Skin of body (tissue), 2 donors: ENCODE data around the gene KLC3. TPM values are rescaled to one million over a fixed set of nuclear protein-coding genes. Genes with fewer than 3 reads are reported as not detected.
A peak's percentile ranks its signal among the peaks of the same experiment; 100 is the strongest.

Experiments used
- DNase-seq: peaks from one replicate; lab custom pipeline; 2025; lab: John Stamatoyannopoulos, UW
- total RNA-seq: library from RNA; depleted of rRNA; stranded (reverse); fragments of >200 nt; gene quantifications from one replicate; pipeline ENCODE4 v1.2.3, GENCODE V29; 2014

KLC3 gene
- total RNA-seq, 1 donor from 2014 or later: 26.0 TPM

DNA sequence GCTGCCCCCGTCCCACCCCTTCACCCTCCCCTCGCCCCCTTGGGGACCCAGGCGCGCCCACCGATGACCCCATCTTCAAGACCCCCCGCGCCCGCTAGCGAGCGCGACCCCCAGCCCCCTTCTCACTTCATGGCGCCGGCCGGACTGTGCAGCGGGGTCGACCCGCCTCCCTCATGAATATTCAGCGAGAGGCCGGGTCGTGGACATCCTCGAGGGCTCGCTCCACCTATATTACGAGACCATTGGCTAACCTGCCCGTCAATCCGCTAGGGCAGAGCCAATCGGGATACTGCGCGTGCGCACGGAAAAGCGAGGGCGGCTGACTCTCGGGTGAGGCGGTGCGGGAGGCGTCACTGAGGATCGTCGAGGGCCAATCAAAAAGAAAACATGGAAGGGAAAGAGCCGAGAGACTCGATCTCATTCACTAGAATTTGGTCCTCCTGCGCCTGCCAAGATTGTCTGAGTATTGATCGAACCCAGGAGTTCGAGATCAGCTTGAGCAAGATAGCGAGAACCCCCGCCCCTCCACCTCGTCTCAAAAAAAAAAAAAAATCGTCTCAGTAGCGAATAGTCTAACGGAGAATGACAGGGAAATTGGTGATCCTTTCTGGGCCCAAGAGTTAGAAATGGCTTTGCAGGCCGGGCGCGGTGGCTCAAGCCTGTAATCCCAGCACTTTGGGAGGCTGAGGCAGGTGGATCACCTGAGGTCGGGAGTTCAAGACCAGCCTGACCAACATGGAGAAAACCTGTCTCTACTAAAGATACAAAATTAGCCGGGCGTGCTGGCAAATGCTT lies 30.1 kb downstream of the KLC3 start, which contains the start of gene ERCC2:
TSS of gene ERCC2 (minus strand) at position 164 of the 795 bp plus-strand sequence. CDS start at position 131, 33 bp downstream.
- DNase-seq: peak; percentile 94

DNA sequence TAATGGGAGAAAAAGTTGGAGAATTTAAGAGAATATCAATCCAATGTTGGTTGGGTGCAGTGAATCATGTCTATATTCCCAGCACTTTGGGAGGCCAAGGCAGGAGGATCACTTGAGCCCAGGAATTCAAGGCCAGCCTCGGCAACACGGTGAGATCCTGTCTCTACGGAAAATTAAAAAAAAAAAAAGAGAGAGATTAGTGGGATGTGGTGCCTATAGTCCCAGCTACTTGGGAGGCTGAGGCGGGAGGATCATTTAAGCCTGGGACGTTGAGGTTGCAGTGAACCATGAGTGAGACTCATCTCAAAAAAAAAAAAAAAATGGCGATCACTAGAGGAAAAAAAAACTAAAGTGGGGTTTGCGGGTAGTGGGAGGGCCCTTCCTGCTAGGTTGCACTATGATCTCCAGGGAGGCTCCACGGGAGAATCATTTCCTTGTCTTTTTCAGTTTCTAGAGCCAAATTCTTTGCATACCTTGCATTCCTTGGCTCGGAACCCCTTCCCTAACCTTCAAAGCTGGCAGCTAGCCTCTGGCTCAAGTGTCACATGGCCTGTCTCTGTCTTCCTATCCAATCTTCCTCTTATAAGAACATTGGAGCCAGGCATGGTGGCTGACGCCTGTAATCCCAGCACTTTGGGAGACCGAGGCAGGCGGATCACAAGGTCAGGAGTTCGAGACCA lies 35.6 kb downstream of the KLC3 start:
- no peak for DNase-seq

DNA sequence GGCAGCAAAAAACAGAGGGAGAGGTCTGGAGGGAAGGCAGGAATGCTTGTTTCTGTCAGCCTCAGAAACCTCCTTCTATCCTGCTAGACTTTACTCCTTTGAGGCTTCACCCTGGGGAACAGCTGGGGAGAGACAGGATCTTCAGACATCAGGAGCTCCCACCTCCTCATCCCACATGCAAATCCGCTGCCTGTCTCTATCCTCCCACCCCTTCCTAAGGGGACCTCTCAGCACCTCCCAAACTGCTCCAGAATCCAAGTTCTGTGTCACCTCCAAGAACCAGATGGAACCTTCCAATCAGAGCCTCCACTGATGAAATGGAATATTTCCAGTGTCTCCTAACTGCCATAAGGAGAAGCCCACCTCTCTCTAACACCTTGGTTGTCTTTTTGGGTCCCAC lies 39.6 kb downstream of the KLC3 start:
- DNase-seq: no peak

DNA sequence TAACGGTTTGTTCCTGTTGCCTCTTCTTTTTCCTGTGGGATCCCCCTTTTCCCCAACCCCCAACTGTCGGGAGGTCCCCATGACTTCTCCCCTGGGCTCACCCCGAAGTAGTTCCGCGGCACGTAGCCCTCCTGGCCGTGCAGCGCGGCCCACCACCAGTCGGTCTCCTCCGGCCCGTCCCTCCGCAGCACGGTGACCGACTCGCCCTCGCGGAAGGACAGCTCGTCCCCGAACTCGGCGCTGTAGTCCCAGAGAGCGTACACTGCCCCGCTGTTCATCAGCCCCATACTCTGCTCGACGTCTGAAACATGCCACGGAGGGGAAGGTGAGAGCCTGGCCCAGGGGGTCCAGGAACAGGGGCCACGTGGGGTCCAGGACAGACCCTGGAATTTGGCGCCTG lies 41.9 kb downstream of the KLC3 start:
- DNase-seq: no peak

DNA sequence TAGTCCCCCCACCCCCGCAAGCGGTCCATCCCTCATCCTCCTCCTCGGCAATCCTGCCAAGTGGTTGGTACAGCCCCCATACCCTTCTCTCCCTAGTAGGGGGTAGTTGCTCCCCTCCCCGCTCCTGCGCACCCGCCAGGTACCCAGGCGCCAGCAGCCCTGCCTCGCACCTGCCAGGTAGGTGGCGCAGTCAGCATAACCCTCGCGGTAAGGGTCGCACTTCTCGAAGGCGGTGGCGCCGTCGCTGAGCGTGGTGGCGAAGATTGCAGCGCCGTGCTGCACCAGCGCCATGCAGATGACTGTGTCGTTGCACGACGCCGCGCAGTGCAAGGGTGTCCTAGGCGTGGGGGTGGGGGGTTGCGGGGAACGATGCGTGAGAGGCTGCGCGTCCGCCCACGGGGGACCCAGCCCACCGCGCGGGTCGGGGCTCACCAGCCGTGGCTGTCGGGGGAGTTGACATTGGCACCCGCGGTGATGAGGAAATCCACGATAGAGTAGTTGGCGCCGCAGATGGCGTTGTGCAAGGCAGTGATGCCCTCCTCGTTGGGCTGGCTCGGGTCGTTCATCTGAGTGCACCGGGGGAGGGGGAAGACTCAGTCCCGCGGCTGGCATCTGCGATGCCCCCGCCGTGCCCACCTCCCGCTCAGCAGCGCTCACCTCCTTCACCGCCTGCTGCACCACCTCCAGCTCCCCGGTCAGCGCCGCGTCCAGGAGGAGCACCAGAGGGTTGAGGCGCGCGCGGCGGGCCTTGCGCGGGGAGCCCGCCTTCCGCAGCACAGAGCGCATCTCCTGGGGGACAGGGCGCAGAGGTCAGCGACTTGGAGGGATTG lies 45.1 kb downstream of the KLC3 start:
- DNase-seq: no peak

DNA sequence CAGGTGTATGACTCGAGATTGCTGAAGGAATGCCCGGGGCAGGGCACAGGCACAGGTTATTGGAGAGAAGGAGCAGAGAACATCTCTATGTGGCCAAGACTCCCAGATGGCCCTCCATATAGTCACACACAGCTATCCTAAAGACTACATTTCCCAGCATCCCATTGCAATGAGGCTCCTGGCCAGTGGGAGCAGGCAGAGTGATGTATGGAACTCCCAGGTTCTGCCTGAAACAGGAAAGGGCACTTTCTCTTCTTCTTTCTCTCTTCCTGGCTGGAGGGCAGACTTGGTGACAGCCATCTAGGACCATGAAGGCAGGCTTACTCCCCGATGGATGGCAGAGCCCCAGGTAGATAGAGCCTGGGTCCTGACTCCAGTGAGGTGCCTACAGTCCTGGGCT lies 50.8 kb downstream of the KLC3 start:
- no peak for DNase-seq

DNA sequence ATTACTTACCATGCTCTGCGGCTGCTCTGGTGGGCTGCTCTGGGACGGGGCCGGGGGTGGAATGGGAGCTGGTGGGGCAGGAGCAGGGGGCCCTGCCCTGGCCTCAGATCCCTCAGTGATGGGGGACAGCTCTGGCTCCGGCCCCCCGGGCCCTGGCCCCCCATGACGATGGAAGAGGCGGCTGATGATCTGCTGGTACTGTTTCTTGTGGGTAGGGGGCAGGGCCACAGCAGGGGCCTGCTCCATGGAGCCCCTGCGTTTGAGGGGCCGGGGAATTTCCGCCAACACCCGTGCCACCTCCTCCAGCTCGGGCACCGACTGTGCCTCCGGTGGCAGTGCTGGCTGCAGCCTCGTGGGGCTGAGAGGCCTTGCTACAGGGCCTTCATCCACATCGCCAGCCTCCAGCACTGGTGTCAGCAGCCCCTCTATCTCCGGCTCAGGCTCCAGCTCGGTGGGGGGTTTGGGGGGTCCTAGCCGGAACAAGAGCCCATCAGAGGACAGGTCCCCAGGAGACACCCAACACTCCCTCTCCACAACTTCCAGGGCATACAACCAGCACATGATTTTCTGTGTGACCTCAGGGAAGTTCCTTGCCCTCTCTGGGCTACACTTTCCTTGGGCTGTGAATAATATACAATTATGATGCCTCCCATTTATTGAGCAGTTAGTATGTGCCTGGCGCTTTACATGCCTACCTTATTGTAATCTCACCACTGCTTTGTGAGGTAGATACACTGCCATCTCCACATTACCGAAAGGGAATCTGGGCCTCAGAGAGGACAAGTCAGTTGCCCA lies 51.5 kb downstream of the KLC3 start:
- DNase-seq: no peak

DNA sequence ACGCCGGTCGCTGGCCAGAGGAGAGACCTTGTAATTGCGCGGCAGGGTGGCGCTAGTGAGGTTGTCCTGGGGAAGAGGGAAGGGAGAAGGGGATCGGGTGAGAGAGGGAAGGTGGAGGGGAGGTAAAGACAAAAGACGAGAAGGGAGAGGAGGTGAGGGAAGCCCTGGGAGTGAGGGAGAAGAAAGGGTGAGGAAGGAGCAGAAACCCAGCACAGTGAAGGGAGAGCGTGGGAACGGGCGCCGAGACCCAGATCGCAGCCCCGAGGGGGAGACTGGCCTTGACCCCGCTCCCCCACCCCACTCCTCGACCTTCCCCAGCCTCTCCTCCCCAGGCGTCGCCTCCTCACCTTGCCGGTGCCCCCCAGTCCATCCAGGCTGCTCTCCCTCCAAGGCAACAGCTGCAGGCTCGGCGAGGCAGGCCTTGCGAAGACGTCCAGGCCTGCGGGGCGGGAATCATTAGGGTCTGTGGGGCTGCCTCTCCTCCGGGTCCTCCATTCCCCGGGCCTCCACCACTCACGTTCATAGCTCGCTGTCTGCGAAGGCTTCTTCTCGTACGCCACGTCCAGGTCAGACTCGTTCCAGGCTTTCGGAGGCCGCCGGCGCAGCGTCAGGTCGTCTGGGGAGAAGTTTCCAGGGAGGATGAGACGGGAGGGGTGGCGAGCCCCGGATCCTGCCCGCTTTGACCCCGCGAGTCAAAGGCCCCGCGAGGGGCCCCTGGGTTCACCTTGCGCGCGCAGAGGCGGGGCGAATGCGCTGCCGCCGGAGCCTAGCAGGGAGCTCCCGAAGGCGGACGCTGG lies 55.5 kb downstream of the KLC3 start:
- no peak for DNase-seq

DNA sequence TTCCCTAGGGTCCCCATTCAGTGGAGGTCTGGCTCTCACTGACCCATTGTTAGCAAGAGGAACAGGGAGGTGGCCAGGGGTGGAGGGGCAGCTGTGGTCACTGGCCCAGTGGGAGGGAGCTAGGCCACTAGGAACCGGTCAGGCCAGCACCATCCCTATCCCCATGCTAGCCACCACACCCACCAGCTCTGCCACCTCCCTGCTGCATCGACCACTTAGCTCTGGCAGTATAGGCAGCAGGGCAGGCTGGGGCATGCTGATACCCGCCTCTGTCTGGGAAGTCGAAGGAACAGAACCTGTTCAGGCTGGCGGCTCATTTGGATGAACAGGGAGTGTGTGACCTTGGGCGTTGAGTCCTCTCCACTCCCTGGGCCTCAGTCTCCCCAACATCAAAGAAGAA lies 59.6 kb downstream of the KLC3 start:
- DNase-seq: peak; percentile 26

Other genes starting within 250 kb of the KLC3 start
- 15.7 TPM for gene PPP1R37, start 247.6 kb upstream of the KLC3 start, total RNA-seq
- gene NKPD1, start 179.8 kb upstream of the KLC3 start, total RNA-seq: 4.2 TPM
- 13.3 TPM for gene TRAPPC6A, start 162.5 kb upstream of the KLC3 start, total RNA-seq
- gene BLOC1S3, start 162.0 kb upstream of the KLC3 start, total RNA-seq: 3.1 TPM
- 0.89 TPM for gene EXOC3L2, start 95.3 kb upstream of the KLC3 start, total RNA-seq
- 23.6 TPM for gene MARK4, start 89.5 kb upstream of the KLC3 start, total RNA-seq
- 426 TPM for gene CKM, start 17.9 kb upstream of the KLC3 start, total RNA-seq
- 5.7 TPM for gene ERCC2, start 29.8 kb downstream of the KLC3 start, total RNA-seq
- 29.0 TPM for gene PPP1R13L, start 64.3 kb downstream of the KLC3 start, total RNA-seq
- gene POLR1G, start 65.9 kb downstream of the KLC3 start, total RNA-seq: 2.7 TPM
- gene ERCC1, start 83.2 kb downstream of the KLC3 start, total RNA-seq: 60.3 TPM
- gene FOSB, start 127.2 kb downstream of the KLC3 start, total RNA-seq: 21.2 TPM
- 8.1 TPM for gene RTN2, start 156.3 kb downstream of the KLC3 start, total RNA-seq
- 1.7 TPM for gene PPM1N, start 157.7 kb downstream of the KLC3 start, total RNA-seq
- gene VASP, start 166.7 kb downstream of the KLC3 start, total RNA-seq: 35.5 TPM
- 2.6 TPM for gene OPA3, start 244.1 kb downstream of the KLC3 start, total RNA-seq